ENCODE measurements around the gene CRB1.
"Not testable (repeated sequence)": the region's sequence is repeated elsewhere in the genome, so short reads cannot be mapped to it uniquely, and the experiment has no call there.

Gene CRB1

GRCh38 chr1:197471248-197471985 lies 203.4 kb downstream of the CRB1 start:
- TF ChIP-seq CTCF (IDR thresholded peaks at IDR 0.05; ENCODE audit: control insufficient read depth, insufficient read depth, low read depth, low read length, missing control alignments), result no peak
- H3K4me3 ChIP-seq (ENCODE audit: control insufficient read depth, low read depth, low read length), result no peak overlapping the region
- no peak for DNase-seq (ENCODE audit: low read depth)

GRCh38 chr1:197472141-197472540 lies 204.1 kb downstream of the CRB1 start:
- no peak for DNase-seq (ENCODE audit: low read depth)
- no peak overlapping the region for H3K4me3 ChIP-seq (ENCODE audit: control insufficient read depth, low read depth, low read length)
- TF ChIP-seq CTCF (IDR thresholded peaks at IDR 0.05; ENCODE audit: control insufficient read depth, insufficient read depth, low read depth, low read length, missing control alignments), result no peak

- DNase-seq (ENCODE audit: low read depth), result no peak
- no peak for TF ChIP-seq CTCF (IDR thresholded peaks at IDR 0.05; ENCODE audit: control insufficient read depth, insufficient read depth, low read depth, low read length, missing control alignments)
- H3K4me3 ChIP-seq (ENCODE audit: control insufficient read depth, low read depth, low read length), result no peak overlapping the region
These were observed 212.4 kb downstream of the CRB1 start for GRCh38 chr1:197480446-197480845.

- no peak overlapping the region for H3K4me3 ChIP-seq (ENCODE audit: control insufficient read depth, low read depth, low read length)
- no peak for TF ChIP-seq CTCF (IDR thresholded peaks at IDR 0.05; ENCODE audit: control insufficient read depth, insufficient read depth, low read depth, low read length, missing control alignments)
- DNase-seq (ENCODE audit: low read depth), result no peak
These were observed 213.0 kb downstream of the CRB1 start for GRCh38 chr1:197481101-197481500.

- no peak for DNase-seq (ENCODE audit: low read depth)
- TF ChIP-seq CTCF (IDR thresholded peaks at IDR 0.05; ENCODE audit: control insufficient read depth, insufficient read depth, low read depth, low read length, missing control alignments), result no peak
- H3K4me3 ChIP-seq (ENCODE audit: control insufficient read depth, low read depth, low read length), result no peak overlapping the region
These were observed 217.7 kb downstream of the CRB1 start for GRCh38 chr1:197485790-197486189.

GRCh38 chr1:197486946-197487345 lies 218.9 kb downstream of the CRB1 start:
- no peak overlapping the region for H3K4me3 ChIP-seq (ENCODE audit: control insufficient read depth, low read depth, low read length)
- no peak for TF ChIP-seq CTCF (IDR thresholded peaks at IDR 0.05; ENCODE audit: control insufficient read depth, insufficient read depth, low read depth, low read length, missing control alignments)
- DNase-seq (ENCODE audit: low read depth), result no peak

GRCh38 chr1:197491505-197491904 lies 223.5 kb downstream of the CRB1 start:
- H3K4me3 ChIP-seq (ENCODE audit: control insufficient read depth, low read depth, low read length); DNase-seq (ENCODE audit: low read depth): not testable (repeated sequence)
